Adrenal gland (tissue), 5 donors: ENCODE results near the gene GPR171.

ENCODE experiments used
- POLR2A ChIP-seq, 2 donors: fragments of 450-650 bp; IDR thresholded peaks; one replicate each; pipeline ENCODE4 v1.6.1; 2017; ENCODE audit warnings: antibody characterized with exemption in 2 of 2, mild to moderate bottlenecking in 2 of 2, moderate library complexity in 1 of 2
- TF ChIP-seq, protein P1 (sequence below), 6 experiments: fragments of 450-650 bp in 4 of 6; fragments of 200-600 bp in 2 of 6; sonication (generic) in 1 of 6; IDR thresholded peaks; 1 replicate in 5 of 6; 2 replicates in 1 of 6; pipeline versions ENCODE4 v1.5.1 to v1.8.0; 2016 to 2021; ENCODE audit warnings: antibody characterized with exemption in 6 of 6, mild to moderate bottlenecking in 2 of 6, moderate library complexity in 1 of 6
- donor health status: DM: no; HTN: no; CAD: no.

DNA sequence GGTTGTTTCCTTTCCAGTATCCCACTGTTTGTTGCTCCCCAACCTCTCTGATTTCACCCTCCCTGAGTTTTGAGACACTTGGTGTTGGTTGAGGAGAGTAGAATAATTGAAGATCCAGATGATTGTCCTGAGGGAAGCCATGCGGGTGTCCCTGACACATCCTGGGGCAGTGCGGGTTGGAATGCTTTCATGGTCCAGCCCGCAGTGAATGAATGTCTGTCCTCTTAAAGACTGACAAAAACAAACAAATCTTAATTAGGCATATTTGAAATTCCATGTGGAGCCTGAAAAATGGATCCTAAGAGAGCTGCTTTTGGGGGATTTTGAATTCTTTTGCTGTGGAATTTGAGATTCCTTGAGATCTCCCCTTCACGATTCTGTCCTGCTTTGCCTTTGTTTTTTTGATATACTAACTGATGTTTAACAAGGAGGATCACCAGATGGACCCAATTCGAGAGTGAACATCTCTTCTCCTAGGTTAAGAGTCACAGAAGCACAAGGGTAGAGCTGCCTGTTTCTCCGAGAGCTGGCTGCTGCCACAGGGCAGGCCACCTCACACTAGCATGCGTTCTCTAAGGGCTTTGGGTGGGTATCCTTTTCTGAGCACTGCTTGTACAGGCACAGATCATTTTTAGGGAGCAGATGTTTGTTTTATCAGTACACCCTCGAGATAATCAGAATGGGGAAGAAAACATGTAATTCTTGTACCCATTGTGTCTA lies 47.4 kb downstream of the GPR171 start:
- TF ChIP-seq, protein P1, sequence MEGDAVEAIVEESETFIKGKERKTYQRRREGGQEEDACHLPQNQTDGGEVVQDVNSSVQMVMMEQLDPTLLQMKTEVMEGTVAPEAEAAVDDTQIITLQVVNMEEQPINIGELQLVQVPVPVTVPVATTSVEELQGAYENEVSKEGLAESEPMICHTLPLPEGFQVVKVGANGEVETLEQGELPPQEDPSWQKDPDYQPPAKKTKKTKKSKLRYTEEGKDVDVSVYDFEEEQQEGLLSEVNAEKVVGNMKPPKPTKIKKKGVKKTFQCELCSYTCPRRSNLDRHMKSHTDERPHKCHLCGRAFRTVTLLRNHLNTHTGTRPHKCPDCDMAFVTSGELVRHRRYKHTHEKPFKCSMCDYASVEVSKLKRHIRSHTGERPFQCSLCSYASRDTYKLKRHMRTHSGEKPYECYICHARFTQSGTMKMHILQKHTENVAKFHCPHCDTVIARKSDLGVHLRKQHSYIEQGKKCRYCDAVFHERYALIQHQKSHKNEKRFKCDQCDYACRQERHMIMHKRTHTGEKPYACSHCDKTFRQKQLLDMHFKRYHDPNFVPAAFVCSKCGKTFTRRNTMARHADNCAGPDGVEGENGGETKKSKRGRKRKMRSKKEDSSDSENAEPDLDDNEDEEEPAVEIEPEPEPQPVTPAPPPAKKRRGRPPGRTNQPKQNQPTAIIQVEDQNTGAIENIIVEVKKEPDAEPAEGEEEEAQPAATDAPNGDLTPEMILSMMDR (IDR thresholded peaks at IDR 0.05), result no peak
- TF ChIP-seq POLR2A (IDR thresholded peaks at IDR 0.05), result no peak
